SH-SY5Y (cell line): Measurements from ENCODE around the gene ESR1.

Experiments used
- GATA2 ChIP-seq: IDR thresholded peaks from 2 replicates; pipeline ENCODE4 v1.6.1; 2011; ENCODE audit warnings: mild to moderate bottlenecking, low read depth, low read length
- GATA3 ChIP-seq: IDR thresholded peaks from 2 replicates; pipeline ENCODE4 v1.6.1; 2011; ENCODE audit warnings: low read depth, mild to moderate bottlenecking, low read length, moderate library complexity

The ESR1 gene

DNA sequence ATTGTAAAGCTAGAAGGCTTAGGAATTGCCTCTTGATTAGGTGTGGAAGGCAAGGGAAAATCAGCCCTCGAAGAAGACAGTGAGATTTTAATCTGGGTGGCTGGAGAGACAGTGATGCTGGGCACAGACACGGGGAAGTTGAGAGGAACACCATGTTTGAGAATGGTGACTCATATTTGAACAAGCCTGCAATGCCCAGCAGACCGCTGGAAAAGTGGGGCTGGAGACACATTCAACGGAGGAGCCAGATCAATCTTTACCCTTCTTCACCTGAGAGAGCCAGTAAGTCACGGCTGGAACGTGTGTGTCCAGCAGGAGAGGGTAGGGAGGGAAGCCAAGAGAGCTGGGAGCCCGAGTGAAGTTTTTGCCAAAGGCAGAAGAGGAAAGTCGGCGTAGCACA, 3.7 kb upstream of the ESR1 start:
- TF ChIP-seq GATA3 (no peak), GATA2 (no peak)

GRCh38 chr6:151804585-151805285, 2.7 kb upstream of the ESR1 start:
- TF ChIP-seq GATA3: no peak
- no peak for TF ChIP-seq GATA2

GRCh38 chr6:151805286-151805840, 2.1 kb upstream of the ESR1 start:
- TF ChIP-seq GATA3 (no peak), GATA2 (no peak)

DNA sequence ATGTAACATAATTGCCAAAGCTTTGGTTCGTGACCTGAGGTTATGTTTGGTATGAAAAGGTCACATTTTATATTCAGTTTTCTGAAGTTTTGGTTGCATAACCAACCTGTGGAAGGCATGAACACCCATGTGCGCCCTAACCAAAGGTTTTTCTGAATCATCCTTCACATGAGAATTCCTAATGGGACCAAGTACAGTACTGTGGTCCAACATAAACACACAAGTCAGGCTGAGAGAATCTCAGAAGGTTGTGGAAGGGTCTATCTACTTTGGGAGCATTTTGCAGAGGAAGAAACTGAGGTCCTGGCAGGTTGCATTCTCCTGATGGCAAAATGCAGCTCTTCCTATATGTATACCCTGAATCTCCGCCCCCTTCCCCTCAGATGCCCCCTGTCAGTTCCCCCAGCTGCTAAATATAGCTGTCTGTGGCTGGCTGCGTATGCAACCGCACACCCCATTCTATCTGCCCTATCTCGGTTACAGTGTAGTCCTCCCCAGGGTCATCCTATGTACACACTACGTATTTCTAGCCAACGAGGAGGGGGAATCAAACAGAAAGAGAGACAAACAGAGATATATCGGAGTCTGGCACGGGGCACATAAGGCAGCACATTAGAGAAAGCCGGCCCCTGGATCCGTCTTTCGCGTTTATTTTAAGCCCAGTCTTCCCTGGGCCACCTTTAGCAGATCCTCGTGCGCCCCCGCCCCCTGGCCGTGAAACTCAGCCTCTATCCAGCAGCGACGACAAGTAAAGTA, 547 bp upstream of the ESR1 start:
- TF ChIP-seq GATA3 (no peak), GATA2 (no peak)

DNA sequence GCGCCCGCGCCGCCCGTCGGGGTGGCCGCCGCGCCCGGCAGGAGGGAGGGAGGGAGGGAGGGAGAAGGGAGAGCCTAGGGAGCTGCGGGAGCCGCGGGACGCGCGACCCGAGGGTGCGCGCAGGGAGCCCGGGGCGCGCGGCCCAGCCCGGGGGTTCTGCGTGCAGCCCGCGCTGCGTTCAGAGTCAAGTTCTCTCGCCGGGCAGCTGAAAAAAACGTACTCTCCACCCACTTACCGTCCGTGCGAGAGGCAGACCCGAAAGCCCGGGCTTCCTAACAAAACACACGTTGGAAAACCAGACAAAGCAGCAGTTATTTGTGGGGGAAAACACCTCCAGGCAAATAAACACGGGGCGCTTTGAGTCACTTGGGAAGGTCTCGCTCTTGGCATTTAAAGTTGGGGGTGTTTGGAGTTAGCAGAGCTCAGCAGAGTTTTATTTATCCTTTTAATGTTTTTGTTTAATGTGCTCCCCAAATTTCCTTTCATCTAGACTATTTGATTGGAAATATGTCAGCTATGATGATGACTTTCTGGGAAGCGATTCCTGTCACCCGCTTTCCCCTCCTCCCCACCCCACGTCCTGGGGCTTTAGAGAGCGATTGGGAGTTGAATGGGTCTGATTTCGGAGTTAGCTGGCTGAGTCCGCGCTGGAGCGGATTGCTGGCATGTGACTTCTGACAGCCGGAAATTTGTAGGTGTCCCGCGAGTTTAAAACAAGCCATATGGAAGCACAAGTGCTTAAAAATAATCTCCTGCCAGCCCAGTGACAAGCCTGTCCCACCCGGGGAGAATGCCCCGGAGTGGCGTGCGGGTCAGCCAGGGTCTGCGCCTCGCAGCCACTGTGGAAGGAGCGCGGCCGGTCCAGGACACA, 1.1 kb downstream of the ESR1 start:
- TF ChIP-seq GATA3: no peak
- TF ChIP-seq GATA2: no peak

GRCh38 chr6:151811081-151811480, 3.6 kb downstream of the ESR1 start:
- TF ChIP-seq GATA2 (no peak), GATA3 (no peak)

GRCh38 chr6:151813858-151814257, 6.4 kb downstream of the ESR1 start:
- no peak for TF ChIP-seq GATA3
- no peak for TF ChIP-seq GATA2

- no peak for TF ChIP-seq GATA3
- no peak for TF ChIP-seq GATA2
Observed at GRCh38 chr6:151814614-151815013, 7.1 kb downstream of the ESR1 start.

DNA sequence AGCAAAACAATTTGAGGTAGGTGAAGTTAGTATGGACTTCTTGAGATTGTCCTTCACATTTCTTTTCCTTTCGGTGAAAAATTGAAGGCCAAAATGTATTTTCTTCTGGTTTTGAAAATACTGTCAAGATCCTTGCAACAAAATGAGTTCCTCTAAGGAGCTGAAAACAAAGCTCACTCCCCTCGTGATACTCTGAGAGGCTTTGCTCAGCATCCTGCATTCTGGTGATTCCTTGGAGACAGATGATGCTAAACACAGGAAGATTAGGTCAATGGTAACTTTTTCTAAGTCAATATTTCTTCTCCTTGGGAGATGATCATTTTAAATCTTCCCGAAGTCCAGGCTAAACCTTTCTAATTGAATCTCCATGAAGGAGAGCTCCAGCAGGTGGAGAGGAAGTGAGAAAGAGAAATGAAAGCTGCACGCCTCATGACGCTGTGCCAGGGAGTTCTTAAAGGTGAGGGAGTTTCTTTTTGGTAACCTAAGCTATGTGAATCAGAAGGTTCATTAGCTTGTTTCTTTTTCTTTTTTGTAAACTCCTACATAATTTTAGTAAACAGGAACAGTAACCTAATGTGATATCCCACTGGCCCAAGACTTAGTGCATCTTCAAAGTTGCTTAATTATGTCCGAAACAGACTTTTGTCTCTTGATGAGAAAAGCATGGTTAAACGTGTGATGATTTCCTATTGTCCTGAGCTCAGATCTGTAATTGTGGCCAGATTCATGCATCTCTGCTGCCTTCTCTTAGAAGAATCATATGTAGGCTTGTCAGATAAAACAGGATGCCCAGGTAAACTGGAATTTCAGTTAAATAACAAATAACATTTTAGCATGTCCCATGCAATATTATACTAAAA, 15.0 kb downstream of the ESR1 start:
- TF ChIP-seq GATA3 (no peak), GATA2 (no peak)

DNA sequence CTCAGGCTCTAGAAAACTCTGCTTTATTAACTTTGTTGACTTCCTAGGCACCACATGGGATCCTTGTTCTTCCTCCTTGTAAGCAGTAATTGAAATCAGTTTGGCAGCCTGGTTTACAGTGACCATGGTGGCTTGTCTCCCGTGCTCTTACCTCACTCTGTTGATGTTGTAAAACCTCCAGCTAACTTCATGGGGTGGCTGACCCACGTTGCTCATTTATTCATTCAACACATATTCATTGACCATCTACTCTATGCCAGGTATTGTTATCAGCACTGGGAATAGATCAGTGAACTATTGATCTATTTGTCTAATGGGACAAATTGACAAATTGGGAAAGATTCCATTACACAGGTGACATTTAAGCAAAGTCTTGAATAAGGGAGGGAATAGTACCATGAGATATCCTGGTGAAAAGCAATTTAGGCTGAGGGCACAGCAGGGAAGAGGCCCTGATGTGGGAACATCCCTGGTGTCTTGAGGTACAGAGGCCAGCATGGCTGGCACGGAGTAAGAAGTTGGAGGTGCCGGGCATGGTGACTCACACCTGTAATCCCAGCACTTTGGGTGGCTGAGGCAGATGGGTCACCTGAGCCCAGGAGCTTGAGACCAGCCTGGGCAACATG, 19.1 kb downstream of the ESR1 start:
- TF ChIP-seq GATA2 (no peak), GATA3 (no peak)

GRCh38 chr6:151832710-151833109, 25.2 kb downstream of the ESR1 start:
- TF ChIP-seq GATA3 (no peak), GATA2 (no peak)

GRCh38 chr6:151835396-151835795, 27.9 kb downstream of the ESR1 start:
- TF ChIP-seq GATA2 (no peak), GATA3 (no peak)

GRCh38 chr6:151837223-151837622, 29.7 kb downstream of the ESR1 start:
- no peak for TF ChIP-seq GATA2
- TF ChIP-seq GATA3: no peak

- TF ChIP-seq GATA3 (no peak), GATA2 (no peak)
Observed at GRCh38 chr6:151842816-151843215, 35.3 kb downstream of the ESR1 start.
